Measurements from ENCODE around the gene PMS2.

The PMS2 gene

DNA sequence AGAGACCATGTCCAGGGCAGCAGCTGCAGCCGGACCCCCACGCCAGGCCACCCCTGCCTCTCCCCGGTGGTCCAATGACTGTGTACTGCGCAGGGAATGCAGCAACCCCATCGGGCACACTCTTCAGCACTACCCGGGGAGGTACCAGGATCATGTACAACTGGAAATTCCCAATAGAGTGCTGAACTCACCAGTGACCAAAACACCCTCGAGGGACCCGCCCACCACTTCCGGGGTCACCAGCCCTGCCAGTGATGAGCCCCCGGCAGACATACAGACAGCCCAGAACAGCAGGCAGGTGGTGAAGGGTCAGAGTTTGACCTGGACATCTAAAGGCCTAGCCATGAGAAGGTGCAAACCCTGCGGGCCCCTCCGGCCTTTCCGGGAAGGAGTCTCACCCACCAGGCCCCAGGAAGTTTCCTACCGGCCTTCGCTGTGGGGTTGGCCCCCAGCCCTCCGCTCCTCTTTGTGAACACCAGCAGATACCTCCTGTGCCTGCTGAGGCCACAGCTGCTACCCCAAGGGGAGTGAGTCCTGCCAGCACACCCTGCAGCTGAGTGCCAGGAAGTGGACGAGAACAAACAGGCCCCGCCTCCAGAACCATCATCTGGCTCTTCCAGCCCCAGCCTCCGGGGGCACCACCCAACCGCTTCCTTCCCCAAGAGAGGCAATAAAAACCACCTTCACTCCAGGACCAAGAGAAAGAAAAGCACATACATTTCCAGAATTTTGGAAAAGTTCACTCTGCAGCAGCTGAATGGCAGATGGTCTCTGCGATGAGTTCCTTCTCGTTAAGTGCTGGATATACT lies 17.4 kb upstream of the PMS2 start:
- no peaks in the 10 kb centered on the region for H3K27me3 ChIP-seq (ENCODE audit: control insufficient read depth, insufficient read depth, low read length)
- TF ChIP-seq, protein P1, sequence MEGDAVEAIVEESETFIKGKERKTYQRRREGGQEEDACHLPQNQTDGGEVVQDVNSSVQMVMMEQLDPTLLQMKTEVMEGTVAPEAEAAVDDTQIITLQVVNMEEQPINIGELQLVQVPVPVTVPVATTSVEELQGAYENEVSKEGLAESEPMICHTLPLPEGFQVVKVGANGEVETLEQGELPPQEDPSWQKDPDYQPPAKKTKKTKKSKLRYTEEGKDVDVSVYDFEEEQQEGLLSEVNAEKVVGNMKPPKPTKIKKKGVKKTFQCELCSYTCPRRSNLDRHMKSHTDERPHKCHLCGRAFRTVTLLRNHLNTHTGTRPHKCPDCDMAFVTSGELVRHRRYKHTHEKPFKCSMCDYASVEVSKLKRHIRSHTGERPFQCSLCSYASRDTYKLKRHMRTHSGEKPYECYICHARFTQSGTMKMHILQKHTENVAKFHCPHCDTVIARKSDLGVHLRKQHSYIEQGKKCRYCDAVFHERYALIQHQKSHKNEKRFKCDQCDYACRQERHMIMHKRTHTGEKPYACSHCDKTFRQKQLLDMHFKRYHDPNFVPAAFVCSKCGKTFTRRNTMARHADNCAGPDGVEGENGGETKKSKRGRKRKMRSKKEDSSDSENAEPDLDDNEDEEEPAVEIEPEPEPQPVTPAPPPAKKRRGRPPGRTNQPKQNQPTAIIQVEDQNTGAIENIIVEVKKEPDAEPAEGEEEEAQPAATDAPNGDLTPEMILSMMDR (IDR thresholded peaks at IDR 0.05), result no peak
- no peaks in the 10 kb centered on the region for H3K9me3 ChIP-seq (ENCODE audit: control insufficient read depth, low read length)
- H3K4me2 ChIP-seq (ENCODE audit: low read length), result no peak overlapping the region
- H3K36me3 ChIP-seq (ENCODE audit: control insufficient read depth, insufficient read depth, low read length), result no peaks in the 10 kb centered on the region
- H3K4me1 ChIP-seq, result peaks cover 1% of the 10 kb centered on the region
- H3K9ac ChIP-seq, result no peak overlapping the region
- peaks cover 14% of the 10 kb centered on the region for H3K79me2 ChIP-seq
- H3K27ac ChIP-seq, result peak overlapping the region; percentile 6
- H3K4me3 ChIP-seq (ENCODE audit: low read depth, low read length), result no peak overlapping the region
- H2AFZ ChIP-seq, result no peak overlapping the region

- peaks cover 13% of the 10 kb centered on the region for H3K4me1 ChIP-seq
- H3K9ac ChIP-seq, result no peak overlapping the region
Observed at GRCh38 chr7:6023974-6024435, 15.2 kb upstream of the PMS2 start.

DNA sequence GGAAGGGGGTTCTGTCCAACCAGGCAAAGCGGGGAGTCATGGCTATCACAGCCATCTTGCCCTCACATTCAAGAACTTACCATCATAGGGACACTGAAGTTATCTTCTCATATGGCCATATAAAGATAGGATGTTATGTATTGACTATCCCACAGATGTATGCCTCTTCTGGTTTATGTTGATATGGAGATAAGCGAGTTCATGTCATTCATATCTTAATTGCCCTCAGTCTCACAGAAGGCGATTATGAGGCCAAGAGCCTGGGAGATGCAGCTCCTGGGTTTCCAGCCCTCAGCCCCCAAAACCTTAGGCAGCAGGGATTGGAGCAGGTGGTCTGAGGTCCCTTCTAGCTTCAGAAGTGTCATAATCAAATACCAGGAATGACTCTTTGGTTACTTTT lies 13.9 kb upstream of the PMS2 start:
- Histone ChIP-seq H3K9ac (no peak overlapping the region), H3K4me3 (ENCODE audit: low read depth, low read length) (no peak overlapping the region), H3K4me2 (ENCODE audit: low read length) (no peak overlapping the region), H3K9me3 (ENCODE audit: control insufficient read depth, low read length) (no peaks in the 10 kb centered on the region), H3K27ac (no peak overlapping the region), H3K36me3 (ENCODE audit: control insufficient read depth, insufficient read depth, low read length) (no peaks in the 10 kb centered on the region), H3K27me3 (ENCODE audit: control insufficient read depth, insufficient read depth, low read length) (no peaks in the 10 kb centered on the region), H3K79me2 (peaks cover 10% of the 10 kb centered on the region), H2AFZ (no peak overlapping the region), H3K4me1 (peaks cover 15% of the 10 kb centered on the region)
- TF ChIP-seq, protein P1 (IDR thresholded peaks at IDR 0.05), result no peak

More at GRCh38 chr7:6023974-6024435, 15.2 kb upstream of the PMS2 start:
- H3K27ac ChIP-seq, result no peak overlapping the region
- H3K4me3 ChIP-seq (ENCODE audit: low read depth, low read length), result no peak overlapping the region
- H3K36me3 ChIP-seq (ENCODE audit: control insufficient read depth, insufficient read depth, low read length), result no peaks in the 10 kb centered on the region
- no peak overlapping the region for H3K4me2 ChIP-seq (ENCODE audit: low read length)
- H3K27me3 ChIP-seq (ENCODE audit: control insufficient read depth, insufficient read depth, low read length), result no peaks in the 10 kb centered on the region
- H3K79me2 ChIP-seq, result peaks cover 11% of the 10 kb centered on the region
- H3K9me3 ChIP-seq (ENCODE audit: control insufficient read depth, low read length), result no peaks in the 10 kb centered on the region
- H2AFZ ChIP-seq, result no peak overlapping the region
- TF ChIP-seq, protein P1 (IDR thresholded peaks at IDR 0.05), result no peak

- Histone ChIP-seq H3K9me3 (ENCODE audit: control insufficient read depth, low read length) (no peaks in the 10 kb centered on the region), H3K9ac (no peak overlapping the region), H2AFZ (no peak overlapping the region), H3K4me1 (peaks cover 28% of the 10 kb centered on the region), H3K27me3 (ENCODE audit: control insufficient read depth, insufficient read depth, low read length) (no peaks in the 10 kb centered on the region), H3K4me2 (ENCODE audit: low read length) (peak overlapping the region; percentile 54), H3K79me2 (peaks cover 6% of the 10 kb centered on the region), H3K36me3 (ENCODE audit: control insufficient read depth, insufficient read depth, low read length) (no peaks in the 10 kb centered on the region), H3K27ac (peak overlapping the region; percentile 89), H3K4me3 (ENCODE audit: low read depth, low read length) (peak overlapping the region; percentile 28)
- TF ChIP-seq, protein P1 (IDR thresholded peaks at IDR 0.05), result no peak
Observed at GRCh38 chr7:6020371-6021286, 11.8 kb upstream of the PMS2 start.

Data from parathyroid adenoma (tissue), 2 donors.